ENCODE results near the gene ST6GALNAC3.

The ST6GALNAC3 gene

DNA sequence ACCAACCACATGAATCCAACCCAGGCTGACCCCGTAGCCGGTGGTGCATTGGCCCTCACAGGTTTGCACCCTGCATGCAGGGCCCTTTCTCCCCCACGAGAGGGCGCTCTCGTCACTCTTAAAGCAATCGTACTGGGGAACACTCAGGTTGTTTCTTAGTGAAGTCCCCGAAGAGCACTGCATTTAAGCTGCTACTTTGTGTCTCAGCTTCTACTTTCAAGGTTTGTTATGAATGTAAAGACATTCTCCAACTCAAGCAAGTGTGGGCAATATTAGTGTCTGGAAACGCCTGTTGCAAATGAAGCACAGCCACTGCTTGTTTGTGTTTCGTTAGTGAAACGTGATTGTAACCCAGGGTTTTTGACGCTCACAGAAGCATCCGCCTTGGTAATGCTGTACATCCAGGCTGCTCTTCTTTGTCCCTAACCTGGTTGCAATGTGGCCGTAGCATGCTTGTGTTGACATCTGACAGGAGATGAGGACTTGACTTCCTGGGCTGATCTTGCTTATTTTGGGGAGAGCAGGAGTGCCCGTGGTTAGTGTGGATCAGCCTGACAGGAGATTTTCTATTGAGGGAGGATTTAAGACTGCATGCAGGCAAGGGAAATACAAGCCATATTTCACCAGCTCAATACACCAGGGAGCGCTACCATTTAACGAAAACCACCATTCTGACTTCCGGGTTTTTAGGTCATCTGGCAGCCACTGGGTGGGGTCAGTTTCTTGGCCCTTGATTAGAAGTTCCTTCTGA is 79.8 kb downstream of the ST6GALNAC3 start:
- Mint-ChIP-seq H3K4me1 (peaks cover 14% of the 10 kb centered on the region), H3K36me3 (no peaks in the 10 kb centered on the region), H3K27ac (peak overlapping the region; percentile 88), H3K4me3 (peak overlapping the region; percentile 77), H3K9me3 (no peaks in the 10 kb centered on the region), H3K27me3 (peaks cover 3% of the 10 kb centered on the region)
- peak; percentile 87 for DNase-seq
- CTCF ChIA-PET = interaction anchor here (0.7 to 3.5 kb wide), 38 partner anchors 10 to 1065 kb away, joined by 3 to 31 read pairs (median 4); no protein-coding TSS in a partner anchor

DNA sequence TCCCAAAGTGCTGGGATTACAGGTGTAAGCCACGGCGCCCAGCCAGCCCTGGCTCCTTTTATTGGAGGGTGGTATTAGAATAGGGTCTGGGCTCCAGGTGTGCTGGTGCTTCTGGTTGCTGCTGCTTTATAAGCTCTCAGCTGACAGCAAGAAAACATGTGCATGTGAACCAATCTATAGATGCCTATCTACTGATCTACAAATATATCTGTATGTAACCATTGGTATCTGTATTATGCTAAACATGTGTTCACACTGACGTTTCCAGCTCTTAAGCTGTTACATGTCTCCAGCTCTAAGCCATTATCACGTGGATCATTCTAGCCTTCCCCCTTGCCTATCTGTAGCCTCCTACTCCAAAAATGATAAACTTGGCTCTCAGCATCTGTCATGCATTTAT is 82.4 kb downstream of the ST6GALNAC3 start:
- Mint-ChIP-seq H3K4me1 (peaks cover 14% of the 10 kb centered on the region), H3K4me3 (no peak overlapping the region), H3K27ac (no peak overlapping the region), H3K27me3 (peaks cover 3% of the 10 kb centered on the region), H3K36me3 (no peaks in the 10 kb centered on the region), H3K9me3 (no peaks in the 10 kb centered on the region)
- CTCF ChIA-PET = interaction anchor here (0.8 kb wide), 1 partner anchor 172 kb away, joined by 3 read pairs; no protein-coding TSS in a partner anchor
- DNase-seq = no peak

DNA sequence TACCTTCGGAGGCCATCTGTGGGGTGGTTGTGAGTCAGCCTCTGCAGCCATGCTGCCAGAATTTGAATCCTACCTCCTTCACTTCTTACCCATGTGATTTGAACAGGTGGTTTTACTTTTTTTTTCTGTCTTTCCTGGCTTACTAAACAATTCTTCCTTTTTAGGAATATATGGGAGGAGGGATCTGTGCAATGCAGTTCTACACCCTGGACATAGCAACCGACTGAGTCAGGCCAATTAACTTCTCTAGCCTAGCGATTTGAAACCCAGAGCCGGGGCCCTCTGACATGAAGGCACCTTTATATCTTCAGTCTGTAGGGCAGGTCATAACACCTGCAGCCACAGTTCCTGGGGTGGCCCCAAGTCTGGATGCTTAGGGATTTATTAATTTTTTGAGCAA is 83.6 kb downstream of the ST6GALNAC3 start:
- CTCF ChIA-PET = no interaction called here
- no peak for DNase-seq
- no peak overlapping the region for H3K4me3 Mint-ChIP-seq
- H3K4me1 Mint-ChIP-seq = peaks cover 14% of the 10 kb centered on the region
- no peak overlapping the region for H3K27ac Mint-ChIP-seq
- H3K36me3 Mint-ChIP-seq = no peaks in the 10 kb centered on the region
- no peaks in the 10 kb centered on the region for H3K9me3 Mint-ChIP-seq
- H3K27me3 Mint-ChIP-seq = peaks cover 3% of the 10 kb centered on the region

DNA sequence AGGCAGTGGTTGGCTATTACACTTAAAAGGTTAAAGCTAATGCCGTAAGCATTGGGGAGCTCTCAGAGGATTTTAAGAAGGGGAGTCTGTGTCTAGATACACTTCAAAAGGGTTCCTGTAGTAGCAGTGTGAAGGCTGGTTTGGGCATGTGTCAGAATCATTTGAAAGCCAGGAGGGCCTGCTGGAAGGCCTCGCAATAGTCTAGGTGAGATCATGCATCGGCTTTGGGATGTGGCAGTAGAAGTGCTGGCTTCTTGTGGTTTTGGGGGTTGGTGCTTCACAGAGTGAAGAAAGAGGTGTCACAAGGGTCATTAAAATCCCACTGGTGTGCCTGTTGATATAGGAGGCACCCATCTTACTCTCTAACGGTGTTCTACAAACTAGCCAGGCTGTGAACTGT is 85.7 kb downstream of the ST6GALNAC3 start:
- no peaks in the 10 kb centered on the region for H3K36me3 Mint-ChIP-seq
- no peak for DNase-seq
- no peaks in the 10 kb centered on the region for H3K9me3 Mint-ChIP-seq
- H3K27ac Mint-ChIP-seq = no peak overlapping the region
- peaks cover 4% of the 10 kb centered on the region for H3K4me1 Mint-ChIP-seq
- CTCF ChIA-PET = interaction anchor here (0.6 to 0.7 kb wide), 2 partner anchors 10 to 967 kb away, joined by 3 to 4 read pairs; no protein-coding TSS in a partner anchor
- H3K27me3 Mint-ChIP-seq = no peaks in the 10 kb centered on the region
- H3K4me3 Mint-ChIP-seq = no peak overlapping the region

DNA sequence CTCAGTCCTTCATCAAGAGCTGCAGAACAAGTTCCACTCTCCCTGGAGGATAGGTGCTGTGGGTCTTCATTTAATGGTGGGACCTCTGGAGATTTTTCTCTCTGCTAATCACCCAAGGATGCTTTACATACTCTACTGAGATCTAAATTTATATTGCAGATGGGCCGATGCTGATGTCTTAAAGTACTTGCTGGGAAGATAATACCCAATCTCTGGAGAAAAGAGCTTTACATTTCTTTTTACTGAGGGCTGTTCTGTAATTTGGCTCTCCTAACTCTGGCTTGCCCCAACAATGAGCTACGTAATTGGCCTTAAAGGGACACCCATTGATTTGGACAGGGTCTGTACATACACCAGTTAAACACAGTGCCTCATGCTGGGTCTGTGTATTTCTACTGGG is 86.9 kb downstream of the ST6GALNAC3 start:
- no peaks in the 10 kb centered on the region for H3K9me3 Mint-ChIP-seq
- no peak overlapping the region for H3K4me3 Mint-ChIP-seq
- no peak for DNase-seq
- H3K27ac Mint-ChIP-seq = no peak overlapping the region
- CTCF ChIA-PET = no interaction called here
- no peaks in the 10 kb centered on the region for H3K27me3 Mint-ChIP-seq
- no peaks in the 10 kb centered on the region for H3K4me1 Mint-ChIP-seq
- no peaks in the 10 kb centered on the region for H3K36me3 Mint-ChIP-seq

DNA sequence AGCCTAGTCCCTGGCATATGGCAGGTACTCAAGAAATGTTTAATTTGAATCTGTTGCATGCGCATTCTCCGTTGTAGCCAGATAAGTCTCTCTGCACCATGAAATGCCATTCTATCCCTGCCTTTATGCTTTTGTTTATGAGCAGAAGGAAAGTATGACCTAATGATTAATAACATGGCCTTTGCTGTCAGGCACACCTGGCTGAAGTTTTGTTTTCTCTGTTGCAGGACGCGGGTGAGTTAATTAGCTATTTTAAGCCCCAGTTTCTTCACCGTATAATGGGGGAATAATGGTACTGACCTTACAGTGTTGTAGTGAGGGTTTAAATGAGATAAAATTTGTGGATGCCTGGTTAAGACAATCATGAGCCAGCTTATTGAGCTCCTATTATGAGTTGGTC is 87.7 kb downstream of the ST6GALNAC3 start:
- CTCF ChIA-PET = no interaction called here
- Mint-ChIP-seq H3K27ac (no peak overlapping the region), H3K4me1 (no peaks in the 10 kb centered on the region), H3K9me3 (peaks cover 2% of the 10 kb centered on the region), H3K27me3 (no peaks in the 10 kb centered on the region), H3K36me3 (no peaks in the 10 kb centered on the region), H3K4me3 (no peak overlapping the region)
- DNase-seq = no peak

DNA sequence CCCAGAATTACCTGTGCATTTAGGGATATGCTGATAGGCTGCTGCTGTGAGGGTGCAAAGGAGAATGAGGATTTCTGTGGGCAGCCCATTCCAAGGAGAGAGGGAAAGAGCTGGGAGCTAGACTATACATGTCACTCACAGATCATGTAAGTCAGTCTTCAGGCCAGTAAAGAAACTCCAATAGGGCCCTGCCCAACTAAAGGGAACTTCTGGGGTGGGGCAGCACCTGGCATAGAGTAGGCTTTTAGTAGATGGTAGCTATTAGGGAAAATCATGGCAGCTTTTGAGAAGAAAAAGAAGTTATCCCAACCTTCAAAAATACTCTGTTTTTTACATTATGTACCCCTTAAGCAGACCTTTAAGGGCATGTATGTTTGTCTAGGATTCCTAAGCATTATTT is 89.6 kb downstream of the ST6GALNAC3 start:
- Mint-ChIP-seq H3K4me3 (no peak overlapping the region), H3K27me3 (no peaks in the 10 kb centered on the region), H3K9me3 (peaks cover 20% of the 10 kb centered on the region), H3K27ac (no peak overlapping the region), H3K4me1 (no peaks in the 10 kb centered on the region), H3K36me3 (peaks cover 7% of the 10 kb centered on the region)
- no peak for DNase-seq
- CTCF ChIA-PET = interaction anchor here (1.1 kb wide), 2 partner anchors 10 to 164 kb away, joined by 3 to 4 read pairs; no protein-coding TSS in a partner anchor

DNA sequence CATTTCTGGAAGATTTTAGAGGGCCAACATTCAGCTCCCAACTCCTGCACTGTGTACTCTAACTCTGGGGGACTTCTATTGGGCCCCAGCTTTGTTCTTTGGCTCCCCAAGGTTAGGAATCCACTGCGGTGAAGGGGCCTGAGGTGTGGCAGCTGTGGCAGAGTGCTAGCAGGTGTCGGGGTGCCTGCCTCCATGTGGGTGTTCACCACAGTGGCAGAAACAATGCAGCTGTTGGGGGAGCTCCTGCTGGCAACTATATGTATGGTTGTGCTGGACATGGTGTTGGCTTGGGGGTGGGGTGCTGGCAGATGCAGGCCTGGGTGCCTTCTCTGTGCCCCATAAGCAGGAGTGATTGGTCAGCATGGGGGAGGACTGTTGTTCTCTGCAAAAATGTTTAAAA is 95.5 kb downstream of the ST6GALNAC3 start:
- DNase-seq = no peak
- no peak overlapping the region for H3K27ac Mint-ChIP-seq
- H3K4me1 Mint-ChIP-seq = peaks cover 11% of the 10 kb centered on the region

DNA sequence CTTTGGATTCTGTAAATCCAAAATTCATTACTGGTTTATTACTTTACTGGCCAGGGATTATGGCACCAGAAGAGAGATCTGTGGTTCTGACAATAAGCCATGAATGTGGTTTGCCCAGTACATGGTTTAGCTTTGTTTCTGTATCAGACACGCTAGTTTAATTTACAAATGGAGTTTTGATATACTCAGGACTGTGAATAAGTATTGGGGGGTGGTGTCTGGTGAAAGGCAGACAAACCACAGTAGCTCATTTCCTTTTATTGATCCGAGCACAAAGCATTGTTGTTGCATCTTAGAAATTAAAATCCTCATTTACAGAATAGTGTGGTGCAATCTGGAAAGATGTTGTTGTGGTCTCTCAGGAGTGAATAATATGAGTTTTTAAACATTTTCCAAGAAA is 96.0 kb downstream of the ST6GALNAC3 start:
- Mint-ChIP-seq H3K36me3 (peaks cover 7% of the 10 kb centered on the region), H3K27me3 (no peaks in the 10 kb centered on the region), H3K9me3 (peaks cover 22% of the 10 kb centered on the region), H3K4me3 (no peak overlapping the region), H3K4me1 (peaks cover 11% of the 10 kb centered on the region), H3K27ac (no peak overlapping the region)
- no peak for DNase-seq
- CTCF ChIA-PET = interaction anchor here (0.8 to 1.8 kb wide), 3 partner anchors 11 to 18 kb away, joined by 3 to 4 read pairs (median 3); no protein-coding TSS in a partner anchor

More for the DNA sequence above, 95.5 kb downstream of the ST6GALNAC3 start:
- H3K9me3 Mint-ChIP-seq = peaks cover 22% of the 10 kb centered on the region
- peaks cover 7% of the 10 kb centered on the region for H3K36me3 Mint-ChIP-seq
- no peaks in the 10 kb centered on the region for H3K27me3 Mint-ChIP-seq
- H3K4me3 Mint-ChIP-seq = no peak overlapping the region
- CTCF ChIA-PET = interaction anchor here (0.8 to 1.8 kb wide), 4 partner anchors 10 to 18 kb away, joined by 3 to 4 read pairs (median 4); no protein-coding TSS in a partner anchor

DNA sequence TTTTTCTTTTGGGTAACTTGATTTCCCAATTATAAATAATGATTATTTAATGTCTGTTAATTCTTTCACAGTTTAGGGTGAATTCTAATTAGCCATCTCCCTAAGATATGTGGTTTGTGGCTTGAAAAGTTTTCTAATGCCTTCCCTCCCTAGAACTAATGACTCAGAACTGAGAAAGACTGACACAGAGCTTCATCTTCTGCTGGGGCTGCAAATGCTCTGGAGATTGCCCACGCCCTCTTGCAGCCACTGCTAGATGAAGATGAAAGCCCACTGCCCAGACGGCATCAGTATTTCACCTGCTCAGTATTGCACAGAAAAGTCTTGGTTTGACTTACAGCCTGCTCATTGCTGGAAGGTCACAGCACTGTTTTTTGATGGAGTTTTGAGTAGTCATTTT is 101.5 kb downstream of the ST6GALNAC3 start:
- peak; percentile 21 for DNase-seq
- H3K27ac Mint-ChIP-seq = no peak overlapping the region
- H3K9me3 Mint-ChIP-seq = no peaks in the 10 kb centered on the region
- H3K36me3 Mint-ChIP-seq = no peaks in the 10 kb centered on the region
- no peaks in the 10 kb centered on the region for H3K27me3 Mint-ChIP-seq
- CTCF ChIA-PET = no interaction called here
- peaks cover 5% of the 10 kb centered on the region for H3K4me1 Mint-ChIP-seq
- H3K4me3 Mint-ChIP-seq = no peak overlapping the region

DNA sequence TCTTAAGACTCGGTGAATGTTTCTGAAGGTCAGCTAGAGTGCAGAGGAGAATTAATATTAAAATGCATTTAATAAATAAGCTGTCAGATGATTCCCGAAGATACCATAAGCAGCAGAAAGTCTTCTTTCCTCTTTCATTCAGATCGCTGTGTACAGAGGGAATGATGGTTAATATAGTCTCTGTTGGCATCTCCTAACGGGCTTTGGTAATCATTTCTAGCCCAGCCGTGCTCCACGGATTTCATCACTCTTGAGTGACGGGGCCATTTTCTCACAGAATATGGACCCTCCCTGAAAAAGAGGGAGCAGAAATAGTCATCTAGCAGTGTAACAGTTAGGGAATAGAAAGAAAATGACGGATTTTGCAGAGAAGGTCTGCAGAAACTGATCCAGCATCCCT is 103.1 kb downstream of the ST6GALNAC3 start:
- Mint-ChIP-seq H3K27ac (no peak overlapping the region), H3K36me3 (no peaks in the 10 kb centered on the region), H3K4me3 (no peak overlapping the region), H3K9me3 (no peaks in the 10 kb centered on the region), H3K4me1 (peaks cover 5% of the 10 kb centered on the region), H3K27me3 (no peaks in the 10 kb centered on the region)
- CTCF ChIA-PET = no interaction called here
- no peak for DNase-seq

DNA sequence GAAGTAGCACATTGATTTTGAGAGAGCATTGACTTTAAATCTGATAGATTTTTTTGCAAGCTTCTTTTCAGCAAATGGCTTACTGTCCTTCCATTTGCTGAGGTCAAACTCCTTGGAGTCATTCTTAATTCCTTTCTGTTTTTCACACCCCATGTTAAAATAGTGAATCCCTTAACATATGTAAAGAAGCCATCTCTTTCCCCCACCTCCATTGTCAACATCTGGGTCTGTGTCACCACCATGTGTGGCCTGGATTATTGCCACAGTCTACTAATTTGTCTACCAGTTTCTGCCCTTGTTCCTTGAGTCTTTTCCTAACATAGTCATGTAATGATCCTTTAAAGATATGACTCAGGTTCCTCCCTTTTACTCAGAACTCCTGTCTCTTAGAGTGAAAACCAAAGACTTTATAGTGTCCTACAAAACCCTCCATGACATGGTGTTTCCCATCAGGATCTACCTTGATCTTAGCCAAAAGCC is 104.7 kb downstream of the ST6GALNAC3 start:
- peaks cover 5% of the 10 kb centered on the region for H3K4me1 Mint-ChIP-seq
- no peaks in the 10 kb centered on the region for H3K36me3 Mint-ChIP-seq
- DNase-seq = no peak
- no peak overlapping the region for H3K4me3 Mint-ChIP-seq
- CTCF ChIA-PET = interaction anchor here (0.6 kb wide), 1 partner anchor 209 kb away, joined by 3 read pairs; no protein-coding TSS in a partner anchor
- H3K27me3 Mint-ChIP-seq = no peaks in the 10 kb centered on the region
- H3K9me3 Mint-ChIP-seq = no peaks in the 10 kb centered on the region
- no peak overlapping the region for H3K27ac Mint-ChIP-seq

DNA sequence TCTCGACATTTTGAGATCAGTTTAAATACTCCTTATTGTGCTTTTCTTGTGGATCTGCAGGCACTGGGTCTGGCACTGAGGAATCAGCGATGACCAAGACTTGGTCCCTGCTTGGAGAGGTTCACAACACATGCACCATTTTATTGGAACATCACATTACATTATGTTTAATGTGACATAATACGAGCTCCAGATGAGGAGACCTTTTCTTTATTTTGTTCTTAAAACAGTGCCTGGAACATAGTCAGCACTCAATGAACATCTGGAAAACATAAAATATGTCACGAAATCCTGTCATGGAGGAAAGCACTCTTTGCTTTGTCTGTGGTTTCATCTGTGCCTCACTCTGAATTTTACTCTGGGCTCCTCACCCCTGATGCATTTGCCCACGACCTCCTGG is 110.7 kb downstream of the ST6GALNAC3 start:
- CTCF ChIA-PET = no interaction called here
- no peaks in the 10 kb centered on the region for H3K9me3 Mint-ChIP-seq
- H3K27me3 Mint-ChIP-seq = no peaks in the 10 kb centered on the region
- H3K4me1 Mint-ChIP-seq = no peaks in the 10 kb centered on the region
- H3K27ac Mint-ChIP-seq = no peak overlapping the region
- DNase-seq = no peak
- no peaks in the 10 kb centered on the region for H3K36me3 Mint-ChIP-seq
- no peak overlapping the region for H3K4me3 Mint-ChIP-seq

DNA sequence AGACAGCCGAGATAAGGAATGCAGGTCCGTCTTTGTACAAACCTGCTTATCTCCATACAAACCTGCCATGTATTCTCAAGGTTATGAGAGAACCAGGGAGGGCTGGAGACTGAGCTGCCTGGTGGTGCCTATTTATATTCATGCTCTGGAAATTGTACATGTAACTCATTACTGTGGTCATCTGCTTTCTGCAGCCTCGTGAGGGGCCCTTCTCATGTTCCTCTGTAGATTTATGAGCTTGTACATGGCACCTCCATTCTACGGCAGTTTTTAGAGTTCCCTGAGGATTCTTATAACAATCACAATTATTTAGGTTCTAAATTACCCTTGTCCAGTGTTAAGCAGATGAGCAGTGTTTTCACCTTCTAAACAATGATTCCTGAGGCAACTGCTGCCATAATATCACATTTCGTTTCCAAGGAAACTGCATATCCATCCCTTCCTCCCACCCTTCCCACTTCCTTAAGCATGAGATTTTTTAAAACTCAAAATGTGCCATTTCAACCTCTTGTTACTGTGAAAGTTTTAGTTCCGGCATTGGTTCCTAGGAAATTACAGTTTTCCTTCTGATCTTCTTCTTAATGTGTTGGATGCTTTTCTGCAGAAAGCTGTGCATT is 112.1 kb downstream of the ST6GALNAC3 start:
- Mint-ChIP-seq H3K27ac (no peak overlapping the region), H3K9me3 (no peaks in the 10 kb centered on the region), H3K27me3 (no peaks in the 10 kb centered on the region), H3K36me3 (no peaks in the 10 kb centered on the region), H3K4me1 (no peaks in the 10 kb centered on the region), H3K4me3 (no peak overlapping the region)
- DNase-seq = no peak
- CTCF ChIA-PET = no interaction called here

DNA sequence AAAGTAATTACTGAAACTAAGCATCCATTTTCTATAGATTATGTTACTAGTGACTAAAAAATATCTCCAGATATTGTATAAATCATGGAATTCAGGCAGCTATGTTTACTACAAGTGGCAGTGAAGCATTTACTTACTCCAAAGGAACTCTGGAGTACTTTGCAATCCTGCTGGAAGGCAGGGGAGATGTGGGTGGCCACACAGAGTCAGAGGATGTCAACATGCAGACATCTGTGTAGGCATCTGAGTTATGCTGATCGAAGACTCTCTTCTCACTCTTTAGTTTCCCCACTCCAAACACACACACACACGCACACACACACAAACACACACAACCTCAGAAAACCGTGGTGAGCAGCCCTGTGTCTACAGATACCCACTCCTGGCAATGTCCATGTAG is 112.9 kb downstream of the ST6GALNAC3 start:
- CTCF ChIA-PET = no interaction called here
- no peaks in the 10 kb centered on the region for H3K36me3 Mint-ChIP-seq
- H3K4me1 Mint-ChIP-seq = no peaks in the 10 kb centered on the region
- H3K4me3 Mint-ChIP-seq = no peak overlapping the region
- H3K9me3 Mint-ChIP-seq = no peaks in the 10 kb centered on the region
- no peak for DNase-seq
- no peak overlapping the region for H3K27ac Mint-ChIP-seq
- H3K27me3 Mint-ChIP-seq = no peaks in the 10 kb centered on the region
